Testis (tissue), 2 donors: Measurements from ENCODE around the gene SHROOM3.

Experiments
- POLR2A ChIP-seq: fragments of 450-650 bp; IDR thresholded peaks from one replicate; pipeline ENCODE4 v1.6.1; 2017; ENCODE audit warnings: antibody characterized with exemption, mild to moderate bottlenecking, moderate library complexity
- TF ChIP-seq, protein P1 (sequence below), 3 experiments: fragments of 450-650 bp in 2 of 3; fragments of 200-600 bp in 1 of 3; sonication (generic) in 1 of 3; IDR thresholded peaks; one replicate each; pipeline ENCODE4 v1.5.1; 2016 to 2019; ENCODE audit warnings: antibody characterized with exemption in 3 of 3, mild to moderate bottlenecking in 2 of 3, moderate library complexity in 1 of 3

DNA sequence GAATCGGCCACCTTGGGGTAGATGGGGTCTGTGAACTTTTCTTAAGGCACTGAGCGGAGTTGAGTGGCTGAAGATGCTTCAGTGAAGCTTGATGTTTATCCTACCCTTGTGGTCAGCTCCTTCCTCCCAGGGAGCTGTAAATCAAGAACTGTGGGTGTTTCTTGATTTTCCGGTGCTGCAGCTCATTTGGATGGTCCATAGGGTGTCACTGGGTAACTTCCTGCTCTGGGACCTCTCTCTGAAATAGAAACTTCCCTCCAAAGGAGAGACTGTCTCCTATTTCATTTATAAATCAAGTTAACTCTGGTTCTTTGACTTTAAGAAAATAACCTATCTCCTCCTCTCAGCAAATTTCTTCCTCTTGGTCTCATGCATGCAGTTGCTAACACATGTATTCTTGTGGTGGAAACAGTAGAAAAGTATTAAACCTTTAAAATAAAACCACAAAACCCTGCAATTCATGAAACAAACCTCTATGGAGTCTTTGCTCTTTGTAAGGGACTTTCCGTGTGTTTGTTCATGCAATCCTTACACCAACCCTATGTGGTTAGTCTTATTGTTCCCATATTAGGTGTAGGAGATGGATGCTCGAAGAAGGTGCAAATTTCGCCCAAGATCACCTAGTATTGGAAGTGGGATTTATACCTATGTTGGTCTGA is 110.3 kb downstream of the SHROOM3 start:
- TF ChIP-seq, protein P1, sequence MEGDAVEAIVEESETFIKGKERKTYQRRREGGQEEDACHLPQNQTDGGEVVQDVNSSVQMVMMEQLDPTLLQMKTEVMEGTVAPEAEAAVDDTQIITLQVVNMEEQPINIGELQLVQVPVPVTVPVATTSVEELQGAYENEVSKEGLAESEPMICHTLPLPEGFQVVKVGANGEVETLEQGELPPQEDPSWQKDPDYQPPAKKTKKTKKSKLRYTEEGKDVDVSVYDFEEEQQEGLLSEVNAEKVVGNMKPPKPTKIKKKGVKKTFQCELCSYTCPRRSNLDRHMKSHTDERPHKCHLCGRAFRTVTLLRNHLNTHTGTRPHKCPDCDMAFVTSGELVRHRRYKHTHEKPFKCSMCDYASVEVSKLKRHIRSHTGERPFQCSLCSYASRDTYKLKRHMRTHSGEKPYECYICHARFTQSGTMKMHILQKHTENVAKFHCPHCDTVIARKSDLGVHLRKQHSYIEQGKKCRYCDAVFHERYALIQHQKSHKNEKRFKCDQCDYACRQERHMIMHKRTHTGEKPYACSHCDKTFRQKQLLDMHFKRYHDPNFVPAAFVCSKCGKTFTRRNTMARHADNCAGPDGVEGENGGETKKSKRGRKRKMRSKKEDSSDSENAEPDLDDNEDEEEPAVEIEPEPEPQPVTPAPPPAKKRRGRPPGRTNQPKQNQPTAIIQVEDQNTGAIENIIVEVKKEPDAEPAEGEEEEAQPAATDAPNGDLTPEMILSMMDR (IDR thresholded peaks at IDR 0.05): no peak
- no peak for TF ChIP-seq POLR2A
